ENCODE results near the gene ADNP2. TPM values are rescaled to one million over a fixed set of nuclear protein-coding genes. Genes with fewer than 3 reads are reported as not detected.
A peak's percentile ranks its signal among the peaks of the same experiment; 100 is the strongest.

Gene ADNP2
- total and polyA plus RNA-seq, 11 donors = 3.0 to 13.1 (median 8.8) TPM

GRCh38 chr18:80166240-80166639 lies 57.2 kb downstream of the ADNP2 start:
- WGBS, 4 donors = 93 to 97% (median 95%) methylated on average over 9 to 10 of the region's 10 CpGs
- no peak overlapping the region for H3K27ac ChIP-seq
- DNase-seq (no peak), ATAC-seq (no peak)
- peaks cover 0 to 3% (median 0%) of the 10 kb centered on the region in 12 donors for H3K4me1 ChIP-seq
- no peaks in the 10 kb centered on the region for H3K36me3 ChIP-seq
- H3K27me3 ChIP-seq = peaks cover 0 to 7% (median 0%) of the 10 kb centered on the region in 9 donors
- intact Hi-C loops (cut with DNase I) = no loop called here
- TF ChIP-seq POLR2A (IDR thresholded peaks at IDR 0.05) (no peak), CTCF (IDR thresholded peaks at IDR 0.05) (no peak)
- peaks cover 0 to 21% (median 9%) of the 10 kb centered on the region in 12 donors for H3K9me3 ChIP-seq
- no peak overlapping the region for H3K4me3 ChIP-seq

- no peak for TF ChIP-seq CTCF (IDR thresholded peaks at IDR 0.05)
- no peak for TF ChIP-seq POLR2A (IDR thresholded peaks at IDR 0.05)
- Histone ChIP-seq H3K27ac (no peak overlapping the region), H3K4me3 (no peak overlapping the region), H3K36me3 (no peaks in the 10 kb centered on the region), H3K4me1 (peaks cover 0 to 8% (median 4%) of the 10 kb centered on the region in 12 donors), H3K9me3 (peaks cover 0 to 21% (median 9%) of the 10 kb centered on the region in 12 donors), H3K27me3 (peaks cover 0 to 7% (median 0%) of the 10 kb centered on the region in 9 donors)
- DNase-seq = peak in 1 of 5 donors; percentile 7
- ATAC-seq = no peak
- WGBS, 4 donors = 87 to 90% (median 89%) methylated on average over 6 of the region's 6 CpGs
- intact Hi-C loops (cut with DNase I) = no loop called here
Observed at GRCh38 chr18:80166725-80167124, 57.7 kb downstream of the ADNP2 start.

GRCh38 chr18:80167331-80167730 lies 58.3 kb downstream of the ADNP2 start:
- Histone ChIP-seq H3K4me1 (peaks cover 0 to 9% (median 4%) of the 10 kb centered on the region in 12 donors), H3K9me3 (peaks cover 0 to 21% (median 9%) of the 10 kb centered on the region in 12 donors), H3K27me3 (peaks cover 0 to 7% (median 0%) of the 10 kb centered on the region in 9 donors), H3K4me3 (no peak overlapping the region), H3K36me3 (no peaks in the 10 kb centered on the region), H3K27ac (no peak overlapping the region)
- WGBS, 4 donors = 84 to 94% (median 92%) methylated on average over 4 to 9 of the region's 9 CpGs
- TF ChIP-seq POLR2A (IDR thresholded peaks at IDR 0.05) (no peak), CTCF (IDR thresholded peaks at IDR 0.05) (no peak)
- ATAC-seq = no peak
- peak in 1 of 5 donors; percentile 14 for DNase-seq
- intact Hi-C loops (cut with DNase I) = no loop called here

GRCh38 chr18:80167931-80168330 lies 58.9 kb downstream of the ADNP2 start:
- peaks cover 0 to 9% (median 4%) of the 10 kb centered on the region in 12 donors for H3K4me1 ChIP-seq
- no peak overlapping the region for H3K4me3 ChIP-seq
- TF ChIP-seq CTCF (IDR thresholded peaks at IDR 0.05) (no peak), POLR2A (IDR thresholded peaks at IDR 0.05) (no peak)
- 73 to 80% (median 77%) methylated on average over 13 of the region's 13 CpGs for WGBS, 4 donors
- H3K9me3 ChIP-seq = peaks cover 0 to 21% (median 9%) of the 10 kb centered on the region in 12 donors
- H3K27me3 ChIP-seq = peaks cover 0 to 7% (median 0%) of the 10 kb centered on the region in 9 donors
- intact Hi-C loops (cut with DNase I) = no loop called here
- DNase-seq (peak in 1 of 5 donors; percentile 15), ATAC-seq (no peak)
- no peaks in the 10 kb centered on the region for H3K36me3 ChIP-seq
- no peak overlapping the region for H3K27ac ChIP-seq

Measured in heart left ventricle (tissue), 16 donors.